WTC11 (cell line): ENCODE measurements around the gene BTC.

Experiments used
- AFF4 ChIP-seq: sonication (generic); formaldehyde crosslinking; IDR thresholded peaks from 2 replicates; pipeline ENCODE4 v1.8.1; 2023; ENCODE audit warnings: mild to moderate bottlenecking, missing genetic modification reagents, borderline replicate concordance
- FOXP1 ChIP-seq: sonication (generic); formaldehyde crosslinking; IDR thresholded peaks from 2 replicates; pipeline ENCODE4 v1.8.0; 2022; ENCODE audit warnings: missing genetic modification reagents, mild to moderate bottlenecking, moderate library complexity, borderline replicate concordance
- NR1H2 ChIP-seq: sonication (generic); formaldehyde crosslinking; IDR thresholded peaks from 2 replicates; pipeline ENCODE4 v1.9.0; 2021; ENCODE audit warnings: mild to moderate bottlenecking, moderate library complexity, missing genetic modification reagents
- SMAD3 ChIP-seq: sonication (generic); formaldehyde crosslinking; IDR thresholded peaks from 2 replicates; pipeline ENCODE4 v1.8.0; 2022; ENCODE audit warnings: missing genetic modification reagents, mild to moderate bottlenecking, borderline replicate concordance
- STAT6 ChIP-seq: sonication (generic); formaldehyde crosslinking; conservative IDR thresholded peaks from 2 replicates; pipeline ENCODE4 v1.8.1; 2023; ENCODE audit warnings: mild to moderate bottlenecking, low read depth, missing genetic modification reagents, moderate library complexity
- TCF7 ChIP-seq: sonication (generic); formaldehyde crosslinking; IDR thresholded peaks from 2 replicates; pipeline ENCODE4 v1.8.0; 2022; ENCODE audit warnings: mild to moderate bottlenecking, low read depth, missing genetic modification reagents, moderate library complexity
- TEAD4 ChIP-seq: sonication (generic); formaldehyde crosslinking; IDR thresholded peaks from 2 replicates; pipeline ENCODE4 v1.8.0; 2022; ENCODE audit warnings: mild to moderate bottlenecking, missing genetic modification reagents
- ZNF121 ChIP-seq: sonication (generic); formaldehyde crosslinking; IDR thresholded peaks from 2 replicates; pipeline ENCODE4 v1.8.0; 2023; ENCODE audit warnings: missing genetic modification reagents
- ZNF317 ChIP-seq: sonication (generic); formaldehyde crosslinking; IDR thresholded peaks from 2 replicates; pipeline ENCODE4 v1.8.1; 2023; ENCODE audit warnings: low read depth, mild to moderate bottlenecking, moderate library complexity, missing genetic modification reagents, borderline replicate concordance
- ZSCAN18 ChIP-seq: fragments of 250-450 bp; sonication (Bioruptor Pico); IDR thresholded peaks from 2 replicates; pipeline ENCODE4 v2.1.2; 2022; ENCODE audit warnings: mild to moderate bottlenecking, moderate library complexity
- TF ChIP-seq, protein P1 (sequence below): sonication (generic); formaldehyde crosslinking; IDR thresholded peaks from 2 replicates; pipeline ENCODE4 v1.8.0; 2022; ENCODE audit warnings: mild to moderate bottlenecking, missing genetic modification reagents
- TF ChIP-seq, protein P2 (sequence below): fragments of 200-600 bp; IDR thresholded peaks from 2 replicates; pipeline ENCODE4 v1.8.0; 2022; ENCODE audit warnings: antibody characterized with exemption
- TF ChIP-seq, protein P3 (sequence below): sonication (generic); formaldehyde crosslinking; IDR thresholded peaks from 2 replicates; pipeline ENCODE4 v1.8.0; 2023; ENCODE audit warnings: missing genetic modification reagents, mild to moderate bottlenecking, borderline replicate concordance
- TF ChIP-seq, protein P4 (sequence below): sonication (generic); formaldehyde crosslinking; IDR thresholded peaks from 2 replicates; pipeline ENCODE4 v1.8.1; 2023; ENCODE audit warnings: mild to moderate bottlenecking, missing genetic modification reagents, moderate library complexity

DNA sequence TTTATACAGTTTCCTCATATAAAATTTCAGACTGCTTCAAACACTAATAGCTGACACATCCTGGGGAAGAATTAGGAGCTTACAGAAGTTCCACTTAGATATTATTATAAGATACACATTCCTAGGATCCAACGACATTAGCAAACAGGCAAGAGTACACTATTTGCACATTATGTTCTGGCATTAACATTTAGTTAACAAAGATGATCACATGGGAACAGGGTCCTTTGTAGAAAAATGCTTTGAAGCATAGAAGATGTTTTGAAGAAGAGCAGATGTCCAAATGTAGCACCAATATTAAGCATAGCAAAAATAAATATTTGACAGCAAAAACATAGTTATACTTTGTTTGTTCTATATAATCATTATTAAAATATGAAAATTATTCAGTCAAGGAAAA, 52.1 kb downstream of the BTC start:
- TF ChIP-seq STAT6 (CRISPR knock-in tag) = no peak
- TF ChIP-seq, protein P1, sequence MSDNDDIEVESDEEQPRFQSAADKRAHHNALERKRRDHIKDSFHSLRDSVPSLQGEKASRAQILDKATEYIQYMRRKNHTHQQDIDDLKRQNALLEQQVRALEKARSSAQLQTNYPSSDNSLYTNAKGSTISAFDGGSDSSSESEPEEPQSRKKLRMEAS (CRISPR knock-in tag) = no peak
- no peak for TF ChIP-seq TEAD4
- TF ChIP-seq ZNF121 (CRISPR knock-in tag) = no peak
- TF ChIP-seq, protein P2, sequence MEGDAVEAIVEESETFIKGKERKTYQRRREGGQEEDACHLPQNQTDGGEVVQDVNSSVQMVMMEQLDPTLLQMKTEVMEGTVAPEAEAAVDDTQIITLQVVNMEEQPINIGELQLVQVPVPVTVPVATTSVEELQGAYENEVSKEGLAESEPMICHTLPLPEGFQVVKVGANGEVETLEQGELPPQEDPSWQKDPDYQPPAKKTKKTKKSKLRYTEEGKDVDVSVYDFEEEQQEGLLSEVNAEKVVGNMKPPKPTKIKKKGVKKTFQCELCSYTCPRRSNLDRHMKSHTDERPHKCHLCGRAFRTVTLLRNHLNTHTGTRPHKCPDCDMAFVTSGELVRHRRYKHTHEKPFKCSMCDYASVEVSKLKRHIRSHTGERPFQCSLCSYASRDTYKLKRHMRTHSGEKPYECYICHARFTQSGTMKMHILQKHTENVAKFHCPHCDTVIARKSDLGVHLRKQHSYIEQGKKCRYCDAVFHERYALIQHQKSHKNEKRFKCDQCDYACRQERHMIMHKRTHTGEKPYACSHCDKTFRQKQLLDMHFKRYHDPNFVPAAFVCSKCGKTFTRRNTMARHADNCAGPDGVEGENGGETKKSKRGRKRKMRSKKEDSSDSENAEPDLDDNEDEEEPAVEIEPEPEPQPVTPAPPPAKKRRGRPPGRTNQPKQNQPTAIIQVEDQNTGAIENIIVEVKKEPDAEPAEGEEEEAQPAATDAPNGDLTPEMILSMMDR = no peak
- TF ChIP-seq, protein P3, sequence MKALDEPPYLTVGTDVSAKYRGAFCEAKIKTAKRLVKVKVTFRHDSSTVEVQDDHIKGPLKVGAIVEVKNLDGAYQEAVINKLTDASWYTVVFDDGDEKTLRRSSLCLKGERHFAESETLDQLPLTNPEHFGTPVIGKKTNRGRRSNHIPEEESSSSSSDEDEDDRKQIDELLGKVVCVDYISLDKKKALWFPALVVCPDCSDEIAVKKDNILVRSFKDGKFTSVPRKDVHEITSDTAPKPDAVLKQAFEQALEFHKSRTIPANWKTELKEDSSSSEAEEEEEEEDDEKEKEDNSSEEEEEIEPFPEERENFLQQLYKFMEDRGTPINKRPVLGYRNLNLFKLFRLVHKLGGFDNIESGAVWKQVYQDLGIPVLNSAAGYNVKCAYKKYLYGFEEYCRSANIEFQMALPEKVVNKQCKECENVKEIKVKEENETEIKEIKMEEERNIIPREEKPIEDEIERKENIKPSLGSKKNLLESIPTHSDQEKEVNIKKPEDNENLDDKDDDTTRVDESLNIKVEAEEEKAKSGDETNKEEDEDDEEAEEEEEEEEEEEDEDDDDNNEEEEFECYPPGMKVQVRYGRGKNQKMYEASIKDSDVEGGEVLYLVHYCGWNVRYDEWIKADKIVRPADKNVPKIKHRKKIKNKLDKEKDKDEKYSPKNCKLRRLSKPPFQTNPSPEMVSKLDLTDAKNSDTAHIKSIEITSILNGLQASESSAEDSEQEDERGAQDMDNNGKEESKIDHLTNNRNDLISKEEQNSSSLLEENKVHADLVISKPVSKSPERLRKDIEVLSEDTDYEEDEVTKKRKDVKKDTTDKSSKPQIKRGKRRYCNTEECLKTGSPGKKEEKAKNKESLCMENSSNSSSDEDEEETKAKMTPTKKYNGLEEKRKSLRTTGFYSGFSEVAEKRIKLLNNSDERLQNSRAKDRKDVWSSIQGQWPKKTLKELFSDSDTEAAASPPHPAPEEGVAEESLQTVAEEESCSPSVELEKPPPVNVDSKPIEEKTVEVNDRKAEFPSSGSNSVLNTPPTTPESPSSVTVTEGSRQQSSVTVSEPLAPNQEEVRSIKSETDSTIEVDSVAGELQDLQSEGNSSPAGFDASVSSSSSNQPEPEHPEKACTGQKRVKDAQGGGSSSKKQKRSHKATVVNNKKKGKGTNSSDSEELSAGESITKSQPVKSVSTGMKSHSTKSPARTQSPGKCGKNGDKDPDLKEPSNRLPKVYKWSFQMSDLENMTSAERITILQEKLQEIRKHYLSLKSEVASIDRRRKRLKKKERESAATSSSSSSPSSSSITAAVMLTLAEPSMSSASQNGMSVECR = no peak
- no peak for TF ChIP-seq ZNF317 (CRISPR knock-in tag)
- TF ChIP-seq ZSCAN18 = no peak
- no peak for TF ChIP-seq AFF4 (CRISPR knock-in tag)
- TF ChIP-seq, protein P4, sequence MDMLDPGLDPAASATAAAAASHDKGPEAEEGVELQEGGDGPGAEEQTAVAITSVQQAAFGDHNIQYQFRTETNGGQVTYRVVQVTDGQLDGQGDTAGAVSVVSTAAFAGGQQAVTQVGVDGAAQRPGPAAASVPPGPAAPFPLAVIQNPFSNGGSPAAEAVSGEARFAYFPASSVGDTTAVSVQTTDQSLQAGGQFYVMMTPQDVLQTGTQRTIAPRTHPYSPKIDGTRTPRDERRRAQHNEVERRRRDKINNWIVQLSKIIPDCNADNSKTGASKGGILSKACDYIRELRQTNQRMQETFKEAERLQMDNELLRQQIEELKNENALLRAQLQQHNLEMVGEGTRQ (CRISPR knock-in tag) = no peak
- TF ChIP-seq SMAD3 (CRISPR knock-in tag) = no peak
- no peak for TF ChIP-seq NR1H2 (CRISPR knock-in tag)
- no peak for TF ChIP-seq FOXP1 (CRISPR knock-in tag)
- no peak for TF ChIP-seq TCF7 (CRISPR knock-in tag)
